ENCODE data around the gene MED13L. TPM values are rescaled to one million over a fixed set of nuclear protein-coding genes. Genes with fewer than 3 reads are reported as not detected.

The MED13L gene
- polyA plus RNA-seq, 1 donor (not counting 4 experiments of a cell fraction or from before 2014, with no cell fraction given), result 31.7 TPM

GRCh38 chr12:116210131-116210530, 67.4 kb downstream of the MED13L start:
- no peaks in the 10 kb centered on the region for H3K9me3 ChIP-seq (ENCODE audit: control insufficient read depth, low read depth, low read length)
- H3K27me3 ChIP-seq (ENCODE audit: control insufficient read depth, extremely low read depth, insufficient read depth, low read length), result no peaks in the 10 kb centered on the region
- DNase-seq (ENCODE audit: low read depth, low spot score) (no peak), FAIRE-seq (no peak)
- no peak overlapping the region for H3K4me2 ChIP-seq (ENCODE audit: control insufficient read depth, extremely low read depth, insufficient read depth, low read depth, low read length)
- no peaks in the 10 kb centered on the region for H3K4me1 ChIP-seq (ENCODE audit: control insufficient read depth, extremely low read depth, insufficient read depth, low read length)
- peaks cover 12% of the 10 kb centered on the region for H4K20me1 ChIP-seq (ENCODE audit: control insufficient read depth, extremely low read depth, insufficient read depth, low read length)
- TF ChIP-seq EZH2 (IDR thresholded peaks at IDR 0.05; ENCODE audit: low read length) (no peak), CTCF (optimal IDR thresholded peaks at IDR 0.05 in 1 of 3, IDR thresholded peaks at IDR 0.05 in 1 of 3, conservative IDR thresholded peaks at IDR 0.05 in 1 of 3; ENCODE audit: extremely low read depth in 1 of 3, insufficient read depth in 2 of 3, low read length in 3 of 3) (no peak)
- dilution Hi-C loops (cut with MboI; ENCODE audit: extremely low pct_ligation_motif_present, low sequenced_read_pairs), result no loop called here
- no peaks in the 10 kb centered on the region for H3K36me3 ChIP-seq (ENCODE audit: control insufficient read depth in 2 of 2, extremely low read depth in 1 of 2, insufficient read depth in 2 of 2, low read length in 2 of 2)
- peaks cover 3% of the 10 kb centered on the region for H3K9me1 ChIP-seq (ENCODE audit: control insufficient read depth, extremely low read depth, insufficient read depth, low read length)
- no peak overlapping the region for H3K9ac ChIP-seq (ENCODE audit: control insufficient read depth, extremely low read depth, insufficient read depth, low read length)
- H3K4me3 ChIP-seq (ENCODE audit: control insufficient read depth in 2 of 3, extremely low read depth in 1 of 3, insufficient read depth in 2 of 3, low read depth in 1 of 3, low read length in 3 of 3), result no peak overlapping the region
- peaks cover 91% of the 10 kb centered on the region for H3K79me2 ChIP-seq (ENCODE audit: control insufficient read depth, insufficient read depth, low read length)
- no peak overlapping the region for H3K27ac ChIP-seq (ENCODE audit: control insufficient read depth, insufficient read depth, low read length)
- no peak overlapping the region for H2AFZ ChIP-seq (ENCODE audit: control insufficient read depth, low read length)

GRCh38 chr12:116209503-116209902, 68.0 kb downstream of the MED13L start:
- Histone ChIP-seq H3K36me3 (ENCODE audit: control insufficient read depth in 2 of 2, extremely low read depth in 1 of 2, insufficient read depth in 2 of 2, low read length in 2 of 2) (no peaks in the 10 kb centered on the region), H4K20me1 (ENCODE audit: control insufficient read depth, extremely low read depth, insufficient read depth, low read length) (peaks cover 10% of the 10 kb centered on the region), H3K27ac (ENCODE audit: control insufficient read depth, insufficient read depth, low read length) (no peak overlapping the region), H3K4me2 (ENCODE audit: control insufficient read depth, extremely low read depth, insufficient read depth, low read depth, low read length) (no peak overlapping the region), H2AFZ (ENCODE audit: control insufficient read depth, low read length) (no peak overlapping the region), H3K4me3 (ENCODE audit: control insufficient read depth in 2 of 3, extremely low read depth in 1 of 3, insufficient read depth in 2 of 3, low read depth in 1 of 3, low read length in 3 of 3) (no peak overlapping the region), H3K27me3 (ENCODE audit: control insufficient read depth, extremely low read depth, insufficient read depth, low read length) (no peaks in the 10 kb centered on the region), H3K4me1 (ENCODE audit: control insufficient read depth, extremely low read depth, insufficient read depth, low read length) (no peaks in the 10 kb centered on the region), H3K9me3 (ENCODE audit: control insufficient read depth, low read depth, low read length) (no peaks in the 10 kb centered on the region), H3K9me1 (ENCODE audit: control insufficient read depth, extremely low read depth, insufficient read depth, low read length) (peaks cover 3% of the 10 kb centered on the region), H3K79me2 (ENCODE audit: control insufficient read depth, insufficient read depth, low read length) (peaks cover 90% of the 10 kb centered on the region), H3K9ac (ENCODE audit: control insufficient read depth, extremely low read depth, insufficient read depth, low read length) (no peak overlapping the region)
- no peak for FAIRE-seq
- no peak for TF ChIP-seq CTCF (optimal IDR thresholded peaks at IDR 0.05 in 1 of 3, IDR thresholded peaks at IDR 0.05 in 1 of 3, conservative IDR thresholded peaks at IDR 0.05 in 1 of 3; ENCODE audit: extremely low read depth in 1 of 3, insufficient read depth in 2 of 3, low read length in 3 of 3)
- no peak for TF ChIP-seq EZH2 (IDR thresholded peaks at IDR 0.05; ENCODE audit: low read length)
- dilution Hi-C loops (cut with MboI; ENCODE audit: extremely low pct_ligation_motif_present, low sequenced_read_pairs), result no loop called here
- no peak for DNase-seq (ENCODE audit: low read depth, low spot score)

All from keratinocyte (primary cell).